ENCODE results near the gene GATAD1.
"Not testable (repeated sequence)": the region's sequence is repeated elsewhere in the genome, so short reads cannot be mapped to it uniquely, and the experiment has no call there.

The GATAD1 gene

DNA sequence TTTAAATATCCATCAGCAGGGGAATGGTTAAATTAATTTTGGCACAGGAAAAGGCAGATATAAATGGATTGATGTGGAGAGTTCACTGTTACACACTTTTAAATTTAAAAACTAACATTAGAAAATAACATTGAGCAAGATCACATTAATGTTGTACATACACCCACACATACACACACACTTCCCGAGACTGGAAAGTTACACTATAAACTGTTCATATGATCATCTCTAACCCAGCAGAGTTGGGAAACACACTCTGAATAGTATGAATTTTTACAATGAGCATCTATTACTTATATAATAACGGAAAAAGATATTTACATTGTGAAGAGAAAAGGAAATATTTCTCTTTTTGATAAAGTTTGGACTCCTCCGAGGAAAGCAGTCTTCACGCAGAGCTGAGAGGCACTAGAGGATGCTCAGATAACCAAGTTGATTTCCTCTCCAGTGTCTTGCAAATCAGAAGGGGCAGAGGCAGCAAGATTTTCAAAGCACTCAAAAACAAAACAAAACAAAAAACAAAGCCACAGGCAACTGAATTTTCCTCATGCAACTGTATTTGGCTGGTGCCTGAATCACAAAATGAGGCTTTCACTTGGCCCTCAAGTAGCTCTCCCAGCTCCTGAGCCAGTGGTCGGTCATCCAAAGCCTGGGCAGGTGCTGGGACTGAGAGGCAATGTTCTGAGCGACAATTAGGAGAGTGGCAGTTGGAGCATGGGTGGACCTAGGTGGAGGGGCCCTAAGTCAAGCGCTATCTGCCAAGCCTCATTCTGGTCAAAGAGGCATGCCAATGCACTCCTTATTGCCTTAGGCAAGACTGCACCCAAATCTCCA is 10.5 kb upstream of the GATAD1 start:
- no peak for DNase-seq (ENCODE audit: low spot score)

DNA sequence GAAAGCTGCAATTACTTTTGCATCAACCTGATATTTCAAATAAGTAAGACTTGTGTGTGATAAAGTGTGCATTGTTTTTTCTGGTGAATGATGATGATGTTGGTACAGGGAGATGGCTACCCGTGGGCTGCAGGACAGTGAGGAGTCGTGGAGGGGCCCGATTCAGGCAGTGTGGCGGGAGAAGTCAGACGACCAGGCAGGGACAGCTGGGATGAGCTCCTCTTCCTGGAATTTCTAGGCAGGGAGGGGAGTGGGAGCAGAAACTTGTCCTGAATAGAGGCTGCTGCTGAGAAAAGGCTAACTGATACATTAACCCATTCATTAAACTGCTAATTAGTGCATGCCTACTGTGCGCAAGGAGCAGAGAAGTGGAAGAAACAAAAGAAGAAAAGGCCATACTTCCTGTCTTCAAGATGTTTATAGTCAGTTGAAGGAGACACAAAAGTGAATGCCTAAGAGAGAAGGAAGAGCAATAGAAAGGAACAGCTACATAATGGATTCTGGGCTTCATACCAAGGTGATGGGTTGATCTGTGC is 9.3 kb upstream of the GATAD1 start:
- DNase-seq (ENCODE audit: low spot score): no peak

DNA sequence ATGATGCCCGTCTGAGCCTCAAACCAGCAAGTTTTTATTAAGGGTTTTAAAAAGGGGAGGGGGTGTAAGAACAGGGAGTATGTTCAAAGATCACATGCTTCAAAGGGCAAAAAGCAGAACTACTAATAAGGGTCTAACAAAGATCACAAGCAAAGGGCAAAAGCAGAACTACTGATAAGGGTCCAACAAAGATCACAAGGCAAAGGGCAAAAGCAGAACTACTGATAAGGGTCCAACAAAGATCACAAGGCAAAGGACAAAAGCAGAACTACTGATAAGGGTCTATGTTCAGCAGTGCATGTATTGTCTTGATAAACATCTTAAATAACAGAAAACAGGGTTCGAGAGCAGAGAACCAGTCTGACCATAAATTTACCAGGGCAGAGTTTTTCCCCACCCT is 4.6 kb upstream of the GATAD1 start:
- DNase-seq (ENCODE audit: low spot score): not testable (repeated sequence)

DNA sequence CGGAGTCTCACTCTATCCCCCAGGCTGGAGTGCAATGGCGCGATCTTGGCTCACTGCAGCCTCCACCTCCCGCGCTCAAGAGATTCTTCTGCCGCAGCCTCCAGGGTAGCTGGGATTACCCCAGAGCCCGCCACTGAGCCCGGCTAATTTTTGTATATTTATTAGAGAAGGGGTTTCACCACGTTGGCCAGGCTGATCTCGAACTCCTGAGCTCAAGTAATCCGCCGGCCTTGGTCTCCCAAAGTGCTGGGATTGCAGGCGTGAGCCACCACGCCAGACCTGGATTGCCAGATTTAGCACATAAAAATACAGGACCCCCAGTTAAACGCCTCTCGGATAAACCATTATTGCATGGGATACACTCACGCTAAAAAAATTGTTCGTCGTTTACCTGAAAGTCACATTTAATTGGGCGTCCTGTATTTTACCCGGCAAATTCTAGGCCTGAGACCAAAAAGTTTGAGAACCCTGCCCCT is 375 bp upstream of the GATAD1 start:
- DNase-seq (ENCODE audit: low spot score): peak; percentile 96

DNA sequence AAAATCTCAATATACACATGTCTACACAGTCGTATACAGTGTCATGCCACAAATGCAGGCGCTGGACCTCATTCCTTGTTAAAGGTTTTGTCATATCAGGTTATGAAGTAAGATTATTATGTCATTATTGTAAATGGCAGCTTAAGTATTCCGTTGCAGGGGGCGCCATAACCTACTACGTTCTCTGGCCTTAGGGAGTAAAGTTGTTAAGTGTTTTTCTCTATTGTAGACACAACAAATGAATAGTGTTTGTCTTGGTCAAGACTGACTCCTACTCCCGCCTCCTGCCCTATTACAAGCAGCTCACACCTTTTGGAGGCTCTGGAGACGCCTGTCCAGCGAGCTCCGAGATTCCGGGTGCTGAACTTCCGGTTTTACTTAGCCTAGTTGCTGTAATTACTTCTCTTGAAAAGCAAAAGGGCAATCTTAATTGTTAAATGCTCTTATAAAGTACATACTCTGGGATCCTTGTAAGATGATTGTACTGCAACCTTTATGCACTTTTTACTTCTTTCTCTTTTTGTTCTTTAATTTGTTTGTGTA is 994 bp downstream of the GATAD1 start:
- peak; percentile 94 for DNase-seq (ENCODE audit: low spot score)

DNA sequence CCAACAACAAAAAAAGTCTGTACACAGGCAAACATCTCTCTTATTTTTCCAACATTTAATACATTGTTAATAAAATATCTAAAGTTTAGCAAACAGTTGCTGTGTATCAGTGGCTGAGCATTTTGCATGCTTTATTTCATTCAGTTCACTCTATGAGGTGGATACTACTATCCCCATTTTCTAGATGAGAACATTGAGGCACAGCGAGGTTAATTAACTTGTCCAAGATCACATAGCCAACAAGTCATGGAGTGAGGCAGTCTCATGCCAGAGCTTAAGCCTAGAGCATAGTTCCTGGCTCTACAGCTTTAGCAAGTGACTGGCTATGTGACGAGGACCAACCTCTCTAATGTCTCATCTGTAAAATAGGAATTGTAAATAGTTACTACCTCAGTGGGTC is 4.4 kb downstream of the GATAD1 start:
- DNase-seq (ENCODE audit: low spot score): no peak

DNA sequence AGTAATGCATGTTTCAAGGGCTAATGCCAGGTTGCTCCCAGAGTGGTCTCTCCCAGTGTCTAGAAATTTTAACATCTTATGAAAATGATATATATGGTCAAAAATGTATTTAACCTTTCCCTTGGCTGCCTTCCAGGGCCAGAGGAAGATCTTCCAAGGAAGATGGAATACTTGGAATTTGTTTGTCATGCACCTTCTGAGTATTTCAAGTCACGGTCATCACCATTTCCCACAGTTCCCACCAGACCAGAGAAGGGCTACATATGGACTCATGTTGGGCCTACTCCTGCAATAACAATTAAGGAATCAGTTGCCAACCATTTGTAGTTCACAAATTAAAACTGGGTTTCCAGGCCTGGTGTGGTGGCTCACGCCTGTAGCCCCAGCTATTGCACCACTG is 9.0 kb downstream of the GATAD1 start:
- DNase-seq (ENCODE audit: low spot score): no peak

DNA sequence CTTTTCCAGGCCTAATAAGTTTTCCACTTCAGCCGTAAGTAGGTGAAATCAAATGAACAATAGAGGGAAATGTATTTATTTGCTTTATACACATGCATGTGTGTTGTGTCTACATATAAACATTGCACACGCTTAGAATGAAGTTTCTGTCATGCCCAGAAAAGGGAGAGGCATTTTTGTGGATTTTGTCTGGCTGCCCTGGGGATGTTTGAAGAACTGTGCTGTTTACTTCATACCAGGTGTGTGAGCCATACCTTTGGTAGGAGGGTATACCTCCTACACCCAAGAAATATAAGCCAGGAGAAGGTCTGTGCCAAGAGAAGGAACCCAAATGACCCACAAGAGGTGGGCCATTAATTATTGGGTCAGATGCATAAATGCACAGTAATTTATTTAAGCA is 12.8 kb downstream of the GATAD1 start:
- no peak for DNase-seq (ENCODE audit: low spot score)

DNA sequence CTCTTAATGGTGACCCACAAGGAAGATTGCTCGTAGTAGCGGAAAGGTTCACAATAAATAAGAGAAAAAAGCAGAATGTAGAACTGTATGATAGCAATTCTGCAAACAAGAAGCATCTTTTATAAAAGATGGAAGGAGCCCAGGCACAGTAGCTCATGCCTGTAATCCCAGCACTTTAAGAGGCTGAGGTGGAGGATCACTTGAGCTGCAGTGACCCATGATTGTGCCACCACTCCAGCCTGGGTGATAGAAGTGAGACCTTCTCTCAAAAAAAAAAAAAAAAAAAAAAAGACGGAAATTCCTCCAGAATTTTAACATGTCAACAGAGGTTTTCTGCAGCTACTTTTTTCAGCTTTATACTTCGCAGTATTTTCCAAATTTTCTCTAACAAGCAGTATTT is 13.2 kb downstream of the GATAD1 start:
- DNase-seq (ENCODE audit: low spot score): no peak

DNA sequence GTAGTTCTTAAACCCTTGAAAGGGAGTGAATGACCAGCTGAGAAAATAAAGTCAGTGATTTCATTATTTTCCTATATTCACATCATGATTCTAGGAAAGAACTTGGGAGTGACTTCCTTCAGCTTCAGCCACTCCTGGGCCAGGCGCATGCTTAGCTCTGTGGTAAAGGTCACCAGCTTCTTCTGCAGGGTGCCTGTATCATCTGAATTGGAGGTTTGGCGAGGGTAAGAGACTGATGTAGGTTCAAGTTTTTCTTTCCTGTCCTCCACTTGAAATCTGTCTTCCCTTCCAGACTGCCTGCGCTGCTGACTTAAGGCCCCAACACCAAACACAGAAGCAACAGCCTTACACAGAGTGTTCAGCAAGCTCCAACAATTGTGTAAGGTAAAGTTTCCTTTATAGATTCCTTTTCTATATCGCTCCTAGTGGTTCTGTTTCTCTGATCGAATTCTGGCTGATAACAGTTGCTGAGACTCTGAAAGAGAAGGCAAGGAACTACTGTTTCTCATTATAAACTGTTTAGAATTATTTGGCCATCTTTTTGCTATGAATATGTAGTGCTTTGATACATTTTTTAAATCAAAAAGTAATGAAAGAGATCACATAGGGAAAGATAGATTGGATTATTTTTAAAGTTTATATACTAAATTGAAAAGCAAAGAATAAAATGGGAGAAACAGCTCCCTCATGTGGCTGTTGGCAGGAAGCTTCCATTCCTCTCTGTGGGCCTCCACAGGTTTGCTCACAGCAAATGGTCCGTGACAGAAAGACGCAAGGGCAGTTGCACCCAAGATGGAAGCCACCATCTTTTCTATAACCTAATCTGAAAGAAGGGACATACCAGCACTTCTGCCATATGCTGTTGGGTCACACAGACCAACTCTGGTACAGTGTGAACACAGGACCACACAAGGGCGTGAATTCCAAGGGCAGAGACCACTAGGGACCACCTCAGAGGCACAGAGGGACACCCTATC is 14.0 kb downstream of the GATAD1 start:
- peak; percentile 85 for DNase-seq (ENCODE audit: low spot score)

DNA sequence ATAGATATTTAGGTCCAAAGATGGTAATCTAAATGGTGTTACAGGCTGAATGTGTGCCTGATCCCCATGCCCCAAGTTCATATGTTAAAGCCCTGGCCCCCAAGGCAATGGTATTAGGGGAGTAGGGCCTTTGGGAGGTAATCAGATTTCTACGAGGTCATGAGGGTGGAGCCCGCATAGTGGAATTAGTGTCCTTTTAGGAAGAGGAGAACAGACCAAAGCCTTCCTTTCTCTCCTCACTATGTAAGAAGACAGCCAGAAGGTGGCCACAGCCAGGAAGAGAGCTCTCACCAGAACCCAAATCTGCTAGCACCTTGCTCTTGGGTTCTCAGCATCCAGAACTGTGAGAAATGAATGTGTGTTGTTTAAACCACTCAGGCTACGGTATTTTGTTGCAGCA is 15.3 kb downstream of the GATAD1 start:
- no peak for DNase-seq (ENCODE audit: low spot score)

DNA sequence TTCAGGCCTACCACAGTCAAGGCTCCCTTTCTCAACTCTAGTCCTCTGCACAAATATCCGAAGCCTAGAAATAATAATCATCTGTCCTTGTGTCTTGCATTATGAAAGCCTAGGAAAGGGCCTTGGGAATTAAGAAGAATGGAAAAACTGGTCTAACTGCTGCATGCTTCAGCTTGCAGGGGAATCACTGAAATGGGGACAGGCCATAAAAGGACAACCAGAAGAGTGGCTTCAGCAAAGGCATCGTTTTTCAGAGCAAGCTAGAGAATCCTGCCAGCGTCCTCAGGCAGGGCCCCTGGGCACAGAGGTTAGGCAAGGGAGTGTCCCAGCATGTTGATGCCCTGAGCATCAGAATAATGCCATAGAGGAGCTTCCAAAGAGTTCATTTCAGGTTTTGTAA is 17.2 kb downstream of the GATAD1 start:
- DNase-seq (ENCODE audit: low spot score): no peak

DNA sequence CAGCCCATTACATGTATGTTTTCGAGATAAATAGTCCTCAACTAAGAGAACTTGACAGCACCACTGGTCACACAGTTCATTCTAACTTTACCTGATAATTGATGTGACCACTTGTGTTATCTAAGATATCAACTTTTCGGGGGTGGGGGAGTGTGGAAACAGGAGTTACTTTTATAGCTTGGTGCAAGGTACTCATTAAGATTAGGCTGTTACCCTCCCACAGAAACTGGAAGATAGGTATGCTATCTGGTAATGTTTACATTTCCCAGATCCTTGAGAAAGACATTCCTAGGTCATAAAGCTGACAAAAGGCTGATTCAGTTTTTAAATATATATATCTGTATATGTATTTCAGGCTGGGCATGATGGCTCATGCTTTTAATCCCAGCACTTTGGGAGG is 19.4 kb downstream of the GATAD1 start:
- DNase-seq (ENCODE audit: low spot score): no peak

DNA sequence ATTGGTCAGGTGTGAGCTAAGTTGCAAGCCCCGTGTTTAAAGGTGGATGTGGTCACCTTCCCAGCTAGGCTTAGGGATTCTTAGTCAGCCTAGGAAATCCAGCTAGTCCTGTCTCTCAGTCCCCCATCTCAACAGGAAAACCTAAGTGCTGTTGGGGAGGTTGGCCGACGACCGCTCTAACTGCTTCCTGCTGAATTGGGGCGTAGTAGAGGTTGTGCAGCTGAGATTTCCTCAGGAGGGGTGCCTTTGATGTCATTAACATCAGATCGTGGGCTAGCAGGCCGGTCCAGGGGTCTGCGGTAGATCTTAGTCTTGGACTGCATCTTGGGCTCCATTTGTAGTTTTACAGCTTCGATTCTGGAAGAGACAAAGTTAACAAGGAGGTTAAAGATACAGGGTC is 21.3 kb downstream of the GATAD1 start:
- not testable (repeated sequence) for DNase-seq (ENCODE audit: low spot score)

DNA sequence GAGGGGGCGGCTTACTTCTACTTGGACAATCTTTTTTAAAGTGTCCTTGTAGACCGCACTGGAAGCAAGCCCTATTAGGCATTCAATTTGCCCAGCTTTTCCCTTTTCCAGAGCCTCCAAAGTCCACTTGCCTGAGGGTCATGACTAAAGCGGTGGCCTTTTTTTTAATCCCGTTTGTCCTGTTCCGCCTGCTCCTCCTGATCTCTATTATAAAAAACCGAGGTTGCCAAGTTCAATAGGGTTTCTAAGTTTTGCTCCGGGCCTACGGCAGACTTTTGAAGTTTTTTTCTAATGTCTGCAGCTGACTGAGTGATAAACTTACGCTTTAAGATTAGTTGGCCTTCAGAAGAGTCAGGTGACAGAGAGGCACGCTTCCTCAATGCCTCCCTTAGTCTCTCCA is 26.7 kb downstream of the GATAD1 start:
- DNase-seq (ENCODE audit: low spot score): not testable (repeated sequence)

DNA sequence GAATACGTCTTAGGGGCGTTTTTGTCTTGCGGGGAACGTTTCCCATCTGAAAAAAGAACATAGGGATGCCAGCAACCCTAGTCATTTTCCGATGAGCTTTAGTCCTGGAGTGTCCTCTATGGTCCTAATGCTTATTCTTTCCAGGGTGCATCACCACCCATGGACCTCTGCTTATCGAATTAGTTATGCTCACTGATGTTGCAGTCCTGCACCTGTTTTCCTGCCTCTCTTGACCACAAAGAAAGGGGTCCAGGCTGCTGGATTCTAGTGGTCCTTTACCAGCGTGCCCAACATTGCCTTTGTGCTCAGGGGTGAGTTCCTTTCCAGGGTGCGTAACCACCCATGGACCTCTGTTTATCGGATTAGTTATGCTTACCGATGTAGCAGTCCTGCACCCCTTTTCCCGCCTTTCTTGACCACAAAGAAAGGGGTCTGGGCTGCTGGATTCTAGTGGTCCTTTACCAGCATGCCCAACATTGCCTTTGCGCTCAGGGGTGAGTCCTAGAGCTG is 28.0 kb downstream of the GATAD1 start:
- DNase-seq (ENCODE audit: low spot score): not testable (repeated sequence)

DNA sequence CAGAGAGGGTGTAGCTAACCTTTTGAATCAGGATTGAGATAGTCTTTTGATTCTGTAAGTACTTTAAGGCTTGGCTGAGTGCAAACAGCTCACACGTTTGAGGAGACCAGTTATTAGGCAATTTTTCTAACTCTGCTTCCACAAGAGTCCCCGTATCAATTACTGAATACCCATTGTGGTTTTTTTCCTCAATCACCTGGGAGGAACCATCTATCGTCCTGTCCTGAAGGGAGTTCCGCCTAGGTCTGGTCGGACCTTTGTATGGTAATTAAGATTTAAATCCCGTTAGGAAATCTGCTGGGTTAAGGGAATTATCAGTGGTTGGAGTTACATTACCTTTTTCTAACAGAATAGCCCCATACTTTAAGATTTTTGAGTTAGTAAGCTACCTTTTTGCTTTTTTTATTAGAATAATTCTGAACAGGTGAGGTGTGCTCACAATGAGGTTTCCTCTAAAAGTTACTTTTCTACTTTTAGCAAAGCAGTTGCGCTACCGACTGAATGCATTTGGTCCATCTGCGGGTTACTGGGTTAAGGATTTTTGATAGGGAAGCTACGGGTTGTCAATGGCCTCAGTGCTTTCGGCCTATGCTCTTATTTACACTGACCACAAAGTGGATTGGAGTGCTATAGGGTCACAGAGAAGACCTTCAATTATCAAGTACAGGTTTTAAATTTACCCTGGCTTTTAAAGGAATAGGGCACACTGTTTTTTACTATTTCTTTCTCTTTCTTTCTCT is 28.7 kb downstream of the GATAD1 start:
- DNase-seq (ENCODE audit: low spot score): not testable (repeated sequence)

DNA sequence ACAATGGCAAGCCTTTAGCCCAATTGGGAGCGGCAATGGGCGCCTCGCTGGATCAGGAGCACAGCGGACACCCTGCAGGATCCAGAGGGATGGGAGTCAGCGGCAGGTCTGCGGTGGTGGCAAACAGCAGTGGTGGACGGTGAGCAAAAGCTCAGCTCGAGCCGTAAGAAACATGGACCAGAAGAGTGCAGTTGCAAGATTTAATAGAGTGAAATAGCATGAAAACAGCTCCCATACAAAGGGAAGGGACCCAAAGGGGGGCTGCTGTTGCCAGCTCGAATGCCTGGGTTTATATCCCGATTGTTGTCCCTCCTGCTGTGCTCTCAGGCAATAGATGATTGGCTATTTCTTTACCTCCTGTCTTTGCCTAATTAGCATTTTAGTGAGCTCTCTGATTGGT is 30.4 kb downstream of the GATAD1 start, which contains the start of gene ERVW-1:
Gene ERVW-1, minus strand, starts transcription at position 266 of the 400 bp plus-strand sequence. CDS start 7,565 bp downstream, outside the sequence.
- DNase-seq (ENCODE audit: low spot score): not testable (repeated sequence)

DNA sequence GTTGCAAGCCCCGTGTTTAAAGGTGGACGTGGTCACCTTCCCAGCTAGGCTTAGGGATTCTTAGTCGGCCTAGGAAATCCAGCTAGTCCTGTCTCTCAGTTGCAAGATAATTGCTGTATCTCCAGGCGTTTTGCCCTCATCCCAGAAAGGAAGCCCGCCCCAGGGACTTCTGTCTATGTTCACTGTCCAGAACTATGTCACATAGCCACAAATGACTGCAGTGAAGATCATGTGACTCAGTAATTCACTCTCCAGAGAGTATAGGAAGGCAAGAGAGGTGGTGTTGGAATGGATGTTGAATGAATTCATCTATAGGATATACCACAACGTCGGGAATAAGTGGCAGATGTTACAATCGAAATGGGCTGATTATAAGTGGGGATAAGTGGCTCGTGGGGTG is 30.8 kb downstream of the GATAD1 start:
- DNase-seq (ENCODE audit: low spot score): no peak

DNA sequence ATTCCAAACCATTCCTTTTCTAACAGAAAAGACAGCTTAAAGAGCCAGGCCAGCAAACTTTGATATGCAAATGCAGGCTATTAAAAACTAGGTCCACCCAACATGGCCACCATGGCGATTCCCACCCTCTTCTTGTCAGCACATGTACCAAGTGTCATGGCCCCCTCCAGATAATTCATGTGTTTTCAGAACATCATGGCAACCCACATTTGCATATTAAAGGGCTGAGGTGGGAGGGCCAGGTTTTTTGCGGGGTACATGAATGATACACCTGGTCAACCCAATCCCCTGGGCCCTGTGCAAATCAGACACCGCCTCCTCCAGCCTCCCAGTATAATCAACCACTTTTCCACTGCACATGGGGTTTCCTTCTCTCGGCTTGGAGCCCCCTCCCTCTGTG is 31.4 kb downstream of the GATAD1 start:
- DNase-seq (ENCODE audit: low spot score): no peak

DNA sequence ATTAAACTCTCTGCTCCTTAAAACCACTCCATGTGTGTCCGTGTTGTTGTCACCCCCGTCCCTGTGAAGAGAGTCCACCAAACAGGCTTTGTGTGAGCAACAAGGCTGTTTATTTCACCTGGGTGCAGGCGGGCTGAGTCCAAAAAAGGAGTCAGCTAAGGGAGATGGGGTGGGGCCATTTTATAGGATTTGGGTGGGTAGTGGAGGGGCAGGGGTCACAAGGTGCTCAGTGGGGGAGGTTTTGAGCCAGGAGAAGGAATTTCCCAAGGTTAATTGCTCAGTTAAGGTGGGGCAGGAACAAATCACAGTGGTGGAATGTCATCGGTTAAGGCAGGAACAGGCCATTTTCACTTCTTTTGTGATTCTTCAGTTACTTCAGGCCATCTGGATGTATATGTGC is 31.9 kb downstream of the GATAD1 start:
- not testable (repeated sequence) for DNase-seq (ENCODE audit: low spot score)

Data from NAMALWA (cell line).